AG09309 (cell line): ENCODE data around the gene ZNF544.

ENCODE experiments used
- DNase-seq: peaks from one replicate; pipeline ENCODE4 v3.0.0-alpha.2; 2010; ENCODE audit warnings: low read depth
- H3K4me3 ChIP-seq: 2 replicates; pipeline ENCODE4 v1.5.1; 2011; ENCODE audit warnings: mild to moderate bottlenecking, low read depth, low read length, moderate library complexity; ENCODE audit not compliant: control insufficient read depth
- CTCF ChIP-seq: IDR thresholded peaks from 2 replicates; pipeline ENCODE4 v1.5.1; 2011; ENCODE audit warnings: mild to moderate bottlenecking, low read depth, low read length, inconsistent platforms; ENCODE audit not compliant: insufficient read depth, control insufficient read depth; ENCODE audit errors: missing control alignments

ZNF544 gene

GRCh38 chr19:58228585-58229254 is at the start of gene ZNF544:
Gene ZNF544, plus strand, starts transcription at chr19:58228914. Its CDS starts 15,110 bp downstream, at chr19:58244024.
- peak; percentile 36 for TF ChIP-seq CTCF
- DNase-seq, result peak; percentile 16
- H3K4me3 ChIP-seq, result peak within 1 kb of the TSS; percentile 95

- TF ChIP-seq CTCF, result peak; percentile 44
- DNase-seq, result no peak
- H3K4me3 ChIP-seq, result peak overlapping the region; percentile 83
Observed at GRCh38 chr19:58181902-58182576, 46.7 kb upstream of the ZNF544 start.

- no peak for TF ChIP-seq CTCF
- DNase-seq, result peak; percentile 59
- peak overlapping the region; percentile 83 for H3K4me3 ChIP-seq
Observed at GRCh38 chr19:58182577-58182988, 46.1 kb upstream of the ZNF544 start.

GRCh38 chr19:58182989-58183816 is 45.5 kb upstream of the ZNF544 start, which contains the start of gene ZNF274:
Gene ZNF274, plus strand, starts transcription at chr19:58183061. Its CDS starts 905 bp downstream, at chr19:58183966.
- TF ChIP-seq CTCF, result no peak
- H3K4me3 ChIP-seq, result peak within 1 kb of the TSS; percentile 83
- peak; percentile 77 for DNase-seq

- DNase-seq, result no peak
- TF ChIP-seq CTCF, result no peak
- peak overlapping the region; percentile 83 for H3K4me3 ChIP-seq
Observed at GRCh38 chr19:58183817-58184215, 44.9 kb upstream of the ZNF544 start.

GRCh38 chr19:58196901-58197616 is 31.7 kb upstream of the ZNF544 start:
- DNase-seq, result no peak

More at GRCh38 chr19:58196901-58197616, 31.7 kb upstream of the ZNF544 start:
- TF ChIP-seq CTCF, result no peak
- H3K4me3 ChIP-seq, result no peak overlapping the region
